Neuron (in vitro differentiated cells): ENCODE results near the gene SGSH.

ENCODE experiments used
- H2AFZ ChIP-seq: one replicate; pipeline ENCODE4 v1.6.1; 2013; ENCODE audit warnings: low read depth, mild to moderate bottlenecking, inconsistent platforms, low read length, moderate library complexity
- H3K27me3 ChIP-seq: one replicate; pipeline ENCODE4 v1.6.1; 2013; ENCODE audit warnings: low read length; ENCODE audit not compliant: insufficient read depth
- H3K36me3 ChIP-seq: one replicate; pipeline ENCODE4 v1.6.1; 2013; ENCODE audit warnings: low read length; ENCODE audit not compliant: insufficient read depth
- H3K4me1 ChIP-seq: one replicate; pipeline ENCODE4 v1.6.1; 2013; ENCODE audit warnings: low read length; ENCODE audit not compliant: insufficient read depth
- H3K4me3 ChIP-seq: 2 replicates; pipeline ENCODE4 v1.5.1; 2013; ENCODE audit warnings: mild to moderate bottlenecking, low read length, moderate library complexity
- H3K9me3 ChIP-seq: one replicate; pipeline ENCODE4 v1.6.1; 2013; ENCODE audit warnings: low read length

SGSH gene

GRCh38 chr17:80228477-80228876 is 8.3 kb upstream of the SGSH start:
- H3K27me3 ChIP-seq: no peaks in the 10 kb centered on the region
- peaks cover 16% of the 10 kb centered on the region for H3K36me3 ChIP-seq
- no peaks in the 10 kb centered on the region for H3K4me1 ChIP-seq
- no peak overlapping the region for H3K4me3 ChIP-seq
- no peak overlapping the region for H2AFZ ChIP-seq
- H3K9me3 ChIP-seq: peaks cover 11% of the 10 kb centered on the region

DNA sequence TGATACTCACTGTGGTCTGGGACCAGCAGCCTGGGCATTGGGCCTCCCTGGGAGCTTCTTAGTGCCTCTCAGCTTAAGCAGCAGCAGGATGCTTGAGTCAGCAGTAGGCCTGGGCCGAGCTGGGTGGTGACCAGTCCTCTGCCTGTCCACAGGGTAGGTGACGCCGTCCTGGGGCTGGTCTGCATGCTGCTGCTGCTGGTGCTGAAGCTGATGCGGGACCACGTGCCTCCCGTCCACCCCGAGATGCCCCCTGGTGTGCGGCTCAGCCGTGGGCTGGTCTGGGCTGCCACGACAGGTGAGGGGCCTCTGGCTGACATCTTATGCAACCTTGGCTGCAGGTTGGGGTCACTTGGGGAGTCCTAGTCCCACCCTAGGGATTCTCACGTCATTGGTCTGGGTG is 7.5 kb upstream of the SGSH start:
- H3K4me3 ChIP-seq: no peak overlapping the region
- peaks cover 13% of the 10 kb centered on the region for H3K36me3 ChIP-seq
- no peaks in the 10 kb centered on the region for H3K4me1 ChIP-seq
- peaks cover 7% of the 10 kb centered on the region for H3K9me3 ChIP-seq
- no peak overlapping the region for H2AFZ ChIP-seq
- H3K27me3 ChIP-seq: no peaks in the 10 kb centered on the region

DNA sequence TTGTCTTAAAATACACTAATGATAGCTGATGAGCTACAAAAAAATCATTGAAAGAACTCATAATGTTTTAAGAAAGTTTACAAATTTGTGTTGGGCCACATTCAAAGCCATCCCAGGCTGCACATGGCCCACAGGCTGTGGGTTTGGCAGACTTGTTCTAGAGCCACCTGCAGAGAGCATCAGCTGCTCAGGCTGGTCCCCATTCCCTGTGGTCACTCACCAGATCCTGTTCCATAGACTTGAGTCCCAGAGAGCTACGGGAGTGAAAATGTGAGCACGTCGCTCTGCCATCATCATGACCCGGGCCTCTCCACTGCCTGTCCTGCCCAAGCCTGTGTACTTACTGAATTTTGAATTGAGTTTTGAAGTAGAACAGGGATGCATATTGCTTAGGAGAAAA is 7.0 kb upstream of the SGSH start:
- no peak overlapping the region for H3K4me3 ChIP-seq
- no peaks in the 10 kb centered on the region for H3K4me1 ChIP-seq
- H3K36me3 ChIP-seq: peaks cover 10% of the 10 kb centered on the region
- no peak overlapping the region for H2AFZ ChIP-seq
- peaks cover 5% of the 10 kb centered on the region for H3K9me3 ChIP-seq
- H3K27me3 ChIP-seq: no peaks in the 10 kb centered on the region

DNA sequence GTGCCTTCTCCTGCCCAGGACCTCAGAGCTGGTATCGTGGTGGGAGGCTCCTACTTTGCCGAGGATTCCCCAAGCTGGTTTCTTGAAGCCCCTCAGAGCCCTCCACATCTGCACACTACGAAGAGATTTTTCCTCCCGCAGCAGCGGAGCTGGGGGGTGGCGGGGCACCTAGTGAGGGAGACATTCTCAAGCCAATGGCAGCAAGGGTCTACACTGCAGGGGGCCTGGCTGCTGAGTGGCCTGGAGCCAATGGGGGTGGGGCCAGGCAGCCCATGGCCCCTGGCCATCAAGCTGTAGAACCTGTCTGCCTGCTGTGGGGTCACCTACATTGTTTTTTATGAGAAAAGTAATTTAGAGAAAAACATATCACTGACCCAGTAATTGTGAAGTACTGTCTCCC is 5.1 kb upstream of the SGSH start:
- Histone ChIP-seq H3K4me3 (no peak overlapping the region), H2AFZ (no peak overlapping the region), H3K9me3 (peaks cover 2% of the 10 kb centered on the region), H3K27me3 (no peaks in the 10 kb centered on the region), H3K36me3 (peaks cover 4% of the 10 kb centered on the region), H3K4me1 (peaks cover 8% of the 10 kb centered on the region)

- Histone ChIP-seq H3K4me3 (no peak overlapping the region), H3K4me1 (peaks cover 10% of the 10 kb centered on the region), H3K9me3 (peaks cover 2% of the 10 kb centered on the region), H2AFZ (no peak overlapping the region), H3K27me3 (no peaks in the 10 kb centered on the region), H3K36me3 (peaks cover 4% of the 10 kb centered on the region)
These were observed 4.5 kb upstream of the SGSH start for GRCh38 chr17:80224683-80225082.

- H2AFZ ChIP-seq: no peak overlapping the region
These were observed 3.8 kb upstream of the SGSH start for GRCh38 chr17:80223838-80224497.

DNA sequence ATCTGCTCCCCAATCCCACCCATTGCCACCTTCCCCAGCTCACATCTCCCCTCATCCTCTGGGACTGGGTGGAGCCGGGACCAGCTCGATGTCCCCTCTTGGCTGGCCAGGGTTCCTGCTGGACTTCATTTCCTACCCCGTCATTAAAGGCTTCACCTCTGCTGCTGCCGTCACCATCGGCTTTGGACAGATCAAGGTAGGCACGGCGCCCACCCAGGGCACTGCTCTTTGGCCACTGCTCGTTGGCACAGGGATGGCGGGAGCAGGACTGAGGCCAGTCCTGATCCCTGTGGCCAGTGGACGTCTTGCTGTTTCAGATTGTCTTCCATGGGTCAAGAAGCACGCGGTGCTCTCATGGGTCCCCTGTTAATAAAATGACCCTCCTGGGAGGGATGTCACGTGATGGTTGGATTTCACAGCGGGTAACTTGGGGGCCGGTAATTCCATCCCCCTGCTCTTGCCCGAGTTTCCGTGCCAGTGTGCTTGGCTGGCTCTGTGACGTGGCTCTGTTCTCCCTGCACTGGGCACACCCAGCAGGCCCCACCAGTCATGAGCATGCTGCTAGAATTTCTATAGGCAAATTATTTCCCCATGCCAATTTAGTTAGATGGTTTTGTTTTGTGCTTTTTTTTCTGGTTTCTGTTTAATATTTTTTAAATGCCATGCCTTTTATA is 3.1 kb upstream of the SGSH start:
- H3K4me1 ChIP-seq: peaks cover 17% of the 10 kb centered on the region
- H3K4me3 ChIP-seq: no peak overlapping the region
- H2AFZ ChIP-seq: no peak overlapping the region
- H3K36me3 ChIP-seq: peaks cover 2% of the 10 kb centered on the region
- no peaks in the 10 kb centered on the region for H3K27me3 ChIP-seq
- no peaks in the 10 kb centered on the region for H3K9me3 ChIP-seq

More at GRCh38 chr17:80223838-80224497, 3.8 kb upstream of the SGSH start:
- no peak overlapping the region for H3K4me3 ChIP-seq
- no peaks in the 10 kb centered on the region for H3K27me3 ChIP-seq
- H3K4me1 ChIP-seq: peaks cover 17% of the 10 kb centered on the region
- no peaks in the 10 kb centered on the region for H3K9me3 ChIP-seq
- peaks cover 4% of the 10 kb centered on the region for H3K36me3 ChIP-seq

- Histone ChIP-seq H3K4me3 (no peak overlapping the region), H3K36me3 (no peaks in the 10 kb centered on the region), H3K27me3 (no peaks in the 10 kb centered on the region)
These were observed 2.4 kb upstream of the SGSH start for GRCh38 chr17:80222376-80223141.

DNA sequence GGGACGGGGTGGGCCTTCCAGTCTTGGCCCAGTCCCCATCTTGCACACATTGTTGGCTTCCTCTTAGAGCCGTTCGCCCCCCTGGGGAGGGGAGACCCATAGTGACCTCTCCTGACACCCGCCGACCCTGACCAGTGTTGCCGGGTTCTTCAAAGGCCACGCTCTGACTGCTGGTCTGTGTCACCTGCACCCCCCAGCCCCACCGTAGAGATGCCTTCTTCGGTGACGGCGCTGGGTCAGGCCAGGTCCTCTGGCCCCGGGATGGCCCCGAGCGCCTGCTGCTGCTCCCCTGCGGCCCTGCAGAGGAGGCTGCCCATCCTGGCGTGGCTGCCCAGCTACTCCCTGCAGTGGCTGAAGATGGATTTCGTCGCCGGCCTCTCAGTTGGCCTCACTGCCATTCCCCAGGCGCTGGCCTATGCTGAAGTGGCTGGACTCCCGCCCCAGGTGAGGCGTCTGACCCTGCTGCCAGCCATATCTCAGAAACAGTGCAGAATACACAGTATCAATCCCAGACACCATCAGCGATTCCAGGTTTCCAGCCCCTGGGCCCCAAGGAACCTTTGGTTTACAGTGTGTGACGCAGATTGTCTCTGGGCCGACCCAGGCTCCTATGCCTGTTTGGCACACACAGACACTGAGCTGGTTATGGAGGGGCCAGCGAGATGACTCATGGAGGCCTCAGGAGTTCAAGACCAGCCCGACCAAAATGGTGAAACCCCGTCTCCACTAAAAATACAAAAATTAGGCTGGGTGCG is 1.4 kb upstream of the SGSH start:
- Histone ChIP-seq H3K9me3 (no peaks in the 10 kb centered on the region), H2AFZ (peak overlapping the region; percentile 35), H3K4me3 (peak overlapping the region; percentile 51), H3K27me3 (no peaks in the 10 kb centered on the region), H3K36me3 (peaks cover 6% of the 10 kb centered on the region), H3K4me1 (peaks cover 17% of the 10 kb centered on the region)

More at GRCh38 chr17:80222376-80223141, 2.4 kb upstream of the SGSH start:
- Histone ChIP-seq H2AFZ (no peak overlapping the region), H3K9me3 (no peaks in the 10 kb centered on the region), H3K4me1 (peaks cover 17% of the 10 kb centered on the region)

GRCh38 chr17:80220736-80221215 is 643 bp upstream of the SGSH start:
- peak overlapping the region; percentile 35 for H2AFZ ChIP-seq
- peaks cover 17% of the 10 kb centered on the region for H3K4me1 ChIP-seq
- no peaks in the 10 kb centered on the region for H3K9me3 ChIP-seq
- no peaks in the 10 kb centered on the region for H3K27me3 ChIP-seq
- H3K36me3 ChIP-seq: peaks cover 9% of the 10 kb centered on the region
- peak overlapping the region; percentile 51 for H3K4me3 ChIP-seq

GRCh38 chr17:80219763-80220053 is 425 bp downstream of the SGSH start:
- H2AFZ ChIP-seq: peak overlapping the region; percentile 35
- no peaks in the 10 kb centered on the region for H3K9me3 ChIP-seq
- H3K27me3 ChIP-seq: no peaks in the 10 kb centered on the region

DNA sequence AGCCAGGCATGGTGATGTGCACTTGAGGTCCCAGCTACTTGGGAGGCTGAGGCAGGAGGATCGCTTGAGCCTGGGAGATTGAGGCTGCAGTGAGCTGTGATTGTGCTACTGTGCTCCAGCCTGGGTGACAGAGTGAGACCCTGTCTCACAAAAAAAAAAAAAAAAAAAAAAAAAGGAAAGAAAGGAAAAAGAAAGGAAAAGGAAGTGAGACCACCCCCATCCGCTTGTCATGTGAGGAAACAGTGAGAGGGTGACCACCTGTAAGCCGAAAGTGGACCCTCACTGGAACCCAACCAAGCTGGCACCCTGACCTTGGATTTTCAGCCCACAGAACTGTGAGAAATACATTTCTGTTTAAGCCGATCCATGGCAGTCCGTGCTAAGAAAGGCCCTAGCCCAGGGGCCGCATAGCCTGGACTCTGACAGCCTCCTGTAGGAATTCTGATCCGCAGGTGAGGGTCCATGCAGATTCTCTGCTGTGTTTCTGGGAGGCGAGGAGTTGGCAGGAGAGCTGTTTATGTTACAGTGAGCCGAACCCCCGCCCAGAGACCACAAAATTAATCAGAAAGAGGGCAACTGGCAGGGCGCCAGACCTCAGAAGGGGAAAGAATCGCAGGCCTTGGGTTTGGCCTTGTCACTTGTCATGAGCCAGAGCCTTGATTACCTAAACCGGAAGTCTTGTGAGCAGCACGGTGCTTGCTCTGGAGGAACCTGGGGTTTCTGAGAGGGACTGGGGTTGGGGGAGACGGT is 945 bp downstream of the SGSH start:
- H3K36me3 ChIP-seq: peaks cover 14% of the 10 kb centered on the region
- H2AFZ ChIP-seq: no peak overlapping the region
- H3K4me3 ChIP-seq: peak overlapping the region; percentile 51
- peaks cover 17% of the 10 kb centered on the region for H3K4me1 ChIP-seq
- H3K27me3 ChIP-seq: no peaks in the 10 kb centered on the region
- H3K9me3 ChIP-seq: no peaks in the 10 kb centered on the region

More at GRCh38 chr17:80219763-80220053, 425 bp downstream of the SGSH start:
- H3K4me1 ChIP-seq: peaks cover 17% of the 10 kb centered on the region
- H3K4me3 ChIP-seq: peak overlapping the region; percentile 51
- H3K36me3 ChIP-seq: peaks cover 13% of the 10 kb centered on the region
